ENCODE measurements around the gene ADGRB3.

ADGRB3 gene

GRCh38 chr6:68722891-68723527 is 87.9 kb downstream of the ADGRB3 start:
- no peak overlapping the region for H3K4me3 ChIP-seq (replicated peaks; ENCODE audit: low read depth, low read length)
- DNase-seq (ENCODE audit: low read depth), result no peak
- TF ChIP-seq CTCF (IDR thresholded peaks at IDR 0.05; ENCODE audit: low read length, missing control alignments), result no peak

- H3K4me3 ChIP-seq (replicated peaks; ENCODE audit: low read depth, low read length), result no peak overlapping the region
- TF ChIP-seq CTCF (IDR thresholded peaks at IDR 0.05; ENCODE audit: low read length, missing control alignments), result no peak
- DNase-seq (ENCODE audit: low read depth), result no peak
Observed at GRCh38 chr6:68724060-68724459, 89.0 kb downstream of the ADGRB3 start.

GRCh38 chr6:68726337-68726736 is 91.3 kb downstream of the ADGRB3 start:
- no peak for DNase-seq (ENCODE audit: low read depth)
- H3K4me3 ChIP-seq (replicated peaks; ENCODE audit: low read depth, low read length), result no peak overlapping the region
- no peak for TF ChIP-seq CTCF (IDR thresholded peaks at IDR 0.05; ENCODE audit: low read length, missing control alignments)

GRCh38 chr6:68726992-68727391 is 91.9 kb downstream of the ADGRB3 start:
- no peak for TF ChIP-seq CTCF (IDR thresholded peaks at IDR 0.05; ENCODE audit: low read length, missing control alignments)
- no peak for DNase-seq (ENCODE audit: low read depth)
- H3K4me3 ChIP-seq (replicated peaks; ENCODE audit: low read depth, low read length), result no peak overlapping the region

GRCh38 chr6:68727699-68728098 is 92.6 kb downstream of the ADGRB3 start:
- no peak for DNase-seq (ENCODE audit: low read depth)
- TF ChIP-seq CTCF (IDR thresholded peaks at IDR 0.05; ENCODE audit: low read length, missing control alignments), result no peak
- H3K4me3 ChIP-seq (replicated peaks; ENCODE audit: low read depth, low read length), result no peak overlapping the region

GRCh38 chr6:68728159-68728979 is 93.3 kb downstream of the ADGRB3 start:
- no peak overlapping the region for H3K4me3 ChIP-seq (replicated peaks; ENCODE audit: low read depth, low read length)
- peak; percentile 56 for DNase-seq (ENCODE audit: low read depth)
- no peak for TF ChIP-seq CTCF (IDR thresholded peaks at IDR 0.05; ENCODE audit: low read length, missing control alignments)
